GM19043 (cell line): ENCODE data around the gene PDGFB.

Experiments
- ATAC-seq: cut with Tn5 transposase; IDR thresholded peaks from one replicate; pipeline ENCODE4 v1.9.1; 2021; ENCODE audit warnings: low read depth; ENCODE audit not compliant: unreplicated experiment

The PDGFB gene

DNA sequence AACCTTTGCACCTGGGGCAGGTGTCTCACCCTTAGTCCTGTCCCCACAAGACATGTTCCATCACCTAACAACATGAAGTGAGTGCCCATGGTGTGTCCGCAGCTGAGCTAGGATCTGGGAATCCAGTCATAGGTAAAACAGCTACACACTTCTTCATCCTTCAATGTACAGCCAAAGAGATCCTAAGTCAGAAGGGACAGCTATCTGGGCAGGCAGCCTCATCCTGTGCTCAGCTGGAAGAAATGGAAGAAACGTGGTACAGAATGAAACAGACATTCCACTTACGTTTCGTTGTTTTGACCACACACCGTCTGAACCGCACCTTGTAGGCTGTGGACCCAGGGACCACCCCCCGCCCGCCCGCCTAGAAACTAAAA is 30.8 kb downstream of the PDGFB start:
- no peak for ATAC-seq

DNA sequence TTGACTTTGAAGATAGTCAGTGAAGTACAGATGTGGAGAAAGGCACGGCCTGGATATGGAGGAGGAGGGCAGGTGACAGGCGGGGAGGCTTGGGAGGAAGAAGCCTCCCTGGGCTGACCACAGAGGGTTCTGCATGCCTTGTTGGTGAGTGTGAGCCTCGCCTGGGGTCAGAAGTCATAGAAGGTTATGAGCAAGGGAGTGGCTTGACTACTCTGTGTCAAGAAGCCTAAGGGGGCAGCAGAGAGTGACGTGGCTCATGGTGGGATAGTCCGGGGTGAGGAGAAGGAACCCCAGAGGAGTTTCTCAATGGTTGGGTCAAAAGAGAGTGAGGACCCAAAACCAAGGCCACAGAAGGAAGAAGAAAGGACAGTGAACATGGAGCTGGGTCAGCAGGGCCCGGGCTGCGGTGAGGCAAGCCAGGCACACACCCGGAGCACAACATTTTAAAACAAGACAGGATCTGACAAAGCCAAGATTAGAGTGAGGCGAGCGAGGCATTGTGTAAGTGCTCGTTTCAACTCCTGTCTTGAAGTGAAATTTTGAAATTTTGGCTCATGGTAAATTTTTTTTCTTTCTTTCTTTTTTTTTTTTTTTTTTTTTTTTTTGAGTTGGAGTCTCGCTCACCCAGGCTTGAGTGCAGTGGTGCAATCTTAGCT is 31.9 kb downstream of the PDGFB start:
- no peak for ATAC-seq

- no peak for ATAC-seq
These were observed 35.0 kb downstream of the PDGFB start for GRCh38 chr22:39209756-39210155.

- ATAC-seq, result no peak
These were observed 36.6 kb downstream of the PDGFB start for GRCh38 chr22:39208013-39208680.

GRCh38 chr22:39207141-39208012 is 37.4 kb downstream of the PDGFB start:
- no peak for ATAC-seq

GRCh38 chr22:39206491-39206890 is 38.3 kb downstream of the PDGFB start:
- no peak for ATAC-seq

DNA sequence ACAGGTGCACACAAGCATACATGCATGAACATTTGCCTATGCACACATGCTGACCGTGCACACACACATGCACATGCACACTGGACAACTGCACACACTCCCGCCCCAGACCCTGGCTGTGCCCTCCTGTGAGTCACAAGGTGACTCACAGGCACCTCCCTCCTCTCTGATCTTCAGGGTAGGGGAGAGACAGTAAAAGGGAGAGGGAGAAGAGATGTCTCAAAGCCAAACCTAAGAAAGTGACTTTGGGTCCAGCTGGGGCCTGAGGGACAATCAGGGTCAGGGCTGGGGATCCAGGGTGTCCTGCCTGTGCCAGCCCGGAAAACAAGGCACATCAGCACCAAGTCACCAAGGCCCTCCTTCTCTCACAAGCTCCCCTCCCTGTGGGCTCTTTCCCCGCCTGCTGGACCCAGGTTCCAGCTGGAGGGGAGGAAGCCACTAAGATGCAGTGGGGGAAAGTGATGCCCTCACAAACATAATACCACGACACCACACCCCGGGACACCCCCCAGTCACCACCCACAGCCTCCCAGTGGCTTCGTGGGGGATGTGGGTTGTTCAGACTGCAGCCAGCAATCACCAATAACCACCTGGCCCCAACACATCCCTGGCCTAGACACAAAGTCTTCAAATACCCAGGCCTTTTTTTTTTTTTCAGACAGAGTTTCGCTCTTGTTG is 39.3 kb downstream of the PDGFB start:
- no peak for ATAC-seq

- ATAC-seq, result no peak
These were observed 40.6 kb downstream of the PDGFB start for GRCh38 chr22:39204216-39204615.

DNA sequence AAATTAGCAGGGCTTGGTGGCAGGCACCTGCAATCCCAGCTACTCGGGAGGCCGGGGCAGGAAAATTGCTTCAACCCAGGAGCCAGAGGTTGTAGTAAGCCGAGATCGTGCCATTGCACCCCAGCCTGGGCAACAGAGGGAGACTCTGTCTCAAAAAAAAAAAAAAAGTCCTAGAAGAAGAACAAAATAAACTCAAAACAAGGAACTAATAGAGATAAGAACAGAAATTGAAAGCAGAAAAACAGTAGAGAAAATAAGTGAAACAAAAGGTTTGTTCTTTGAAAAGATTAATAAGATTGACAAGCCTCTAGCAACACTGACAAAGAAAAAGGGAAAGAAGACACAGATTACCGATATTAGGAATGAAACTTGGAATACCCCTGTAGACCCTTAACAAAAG is 47.2 kb downstream of the PDGFB start:
- ATAC-seq, result no peak

GRCh38 chr22:39194098-39194497 is 50.7 kb downstream of the PDGFB start:
- ATAC-seq, result no peak

GRCh38 chr22:39188809-39189208 is 56.0 kb downstream of the PDGFB start:
- ATAC-seq, result no peak

DNA sequence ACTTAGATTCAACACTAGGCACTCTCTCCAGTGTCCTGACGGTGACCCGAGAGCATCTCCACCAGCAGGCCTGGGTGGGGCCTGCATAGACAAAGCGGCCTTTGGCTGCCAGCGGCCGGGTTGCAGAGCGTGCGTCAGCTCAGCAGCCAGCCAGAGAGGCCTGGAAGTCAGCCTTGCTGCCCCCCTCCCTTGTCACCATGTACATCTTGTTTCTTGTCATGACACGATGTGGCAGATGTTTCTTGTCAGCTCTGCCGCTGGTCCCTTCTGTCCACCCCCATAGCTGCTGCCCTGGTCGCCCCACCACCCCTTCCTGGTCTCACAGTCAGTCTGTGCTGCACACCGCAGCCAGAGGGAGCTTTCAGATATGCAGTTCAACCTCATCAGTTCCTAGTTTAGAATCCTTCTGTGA is 59.2 kb downstream of the PDGFB start:
- no peak for ATAC-seq

DNA sequence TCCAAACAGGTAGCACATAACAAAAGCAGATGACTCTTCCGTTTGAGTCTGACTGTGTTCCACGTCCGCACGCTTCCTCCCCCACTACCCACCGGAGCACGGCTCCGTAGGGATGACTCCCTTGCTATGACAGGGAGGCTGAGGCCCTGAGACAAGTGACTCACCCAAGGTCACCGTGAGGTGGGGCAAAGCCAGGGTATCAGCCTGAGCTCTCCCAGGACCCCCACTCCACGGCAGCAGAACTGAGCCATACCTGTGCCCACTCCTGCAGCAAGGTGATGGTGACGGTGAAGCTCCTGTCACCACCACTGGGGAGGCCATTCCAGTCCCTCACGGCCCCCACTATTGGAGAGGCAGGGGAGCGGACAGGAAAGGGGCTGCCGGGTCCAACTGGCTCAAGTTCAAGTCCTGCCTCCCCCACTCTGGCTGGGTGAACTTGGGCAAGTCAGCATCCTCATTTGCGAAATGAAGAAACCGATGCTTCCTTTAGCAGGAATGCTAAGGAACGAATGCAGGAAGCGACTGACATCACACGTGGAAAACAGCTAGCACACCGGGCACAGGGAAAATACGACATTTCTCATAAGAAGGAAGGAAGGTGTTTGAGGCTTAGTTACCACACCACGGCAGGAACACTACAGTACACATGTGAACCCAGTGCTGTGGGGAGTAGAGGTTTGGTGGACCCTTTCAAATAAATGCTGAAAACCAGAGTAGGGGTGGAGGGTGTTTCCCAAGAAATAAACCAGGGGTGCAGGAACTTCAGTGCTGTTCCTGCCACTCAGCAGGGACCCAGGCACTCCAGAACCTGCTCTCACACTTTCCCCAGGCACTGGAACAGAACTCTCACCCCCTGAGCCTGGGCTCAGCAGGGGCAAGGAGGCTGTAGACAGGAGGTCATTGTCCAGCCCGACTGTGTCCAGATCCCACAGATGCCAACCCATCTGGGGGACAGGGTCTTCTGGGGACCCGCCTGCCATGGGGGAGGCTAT is 59.9 kb downstream of the PDGFB start:
- ATAC-seq, result no peak

- no peak for ATAC-seq
These were observed 60.7 kb downstream of the PDGFB start for GRCh38 chr22:39183991-39184585.

- no peak for ATAC-seq
These were observed 62.2 kb downstream of the PDGFB start for GRCh38 chr22:39182478-39183030.

- no peak for ATAC-seq
These were observed 63.0 kb downstream of the PDGFB start for GRCh38 chr22:39181778-39182177.

DNA sequence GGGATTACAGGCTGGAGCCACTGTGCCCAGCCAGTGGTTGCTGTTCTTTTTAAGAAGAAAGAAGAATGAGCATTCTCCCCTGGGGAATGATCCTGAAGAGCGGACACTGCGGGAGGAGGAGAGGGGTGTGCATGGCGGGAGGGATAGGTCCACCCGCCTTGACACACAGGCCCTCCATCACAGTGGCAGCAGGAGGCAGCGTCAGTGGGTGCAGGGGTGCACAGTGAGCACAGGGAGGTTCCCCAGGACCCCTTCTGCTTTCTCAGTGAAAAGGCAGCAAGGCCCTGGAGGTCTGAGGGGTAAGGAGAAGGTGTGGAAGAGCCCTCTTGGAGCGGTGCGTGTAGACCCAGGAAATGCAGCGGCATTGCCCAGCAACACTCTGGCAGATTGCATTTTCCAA is 63.4 kb downstream of the PDGFB start:
- ATAC-seq, result no peak

DNA sequence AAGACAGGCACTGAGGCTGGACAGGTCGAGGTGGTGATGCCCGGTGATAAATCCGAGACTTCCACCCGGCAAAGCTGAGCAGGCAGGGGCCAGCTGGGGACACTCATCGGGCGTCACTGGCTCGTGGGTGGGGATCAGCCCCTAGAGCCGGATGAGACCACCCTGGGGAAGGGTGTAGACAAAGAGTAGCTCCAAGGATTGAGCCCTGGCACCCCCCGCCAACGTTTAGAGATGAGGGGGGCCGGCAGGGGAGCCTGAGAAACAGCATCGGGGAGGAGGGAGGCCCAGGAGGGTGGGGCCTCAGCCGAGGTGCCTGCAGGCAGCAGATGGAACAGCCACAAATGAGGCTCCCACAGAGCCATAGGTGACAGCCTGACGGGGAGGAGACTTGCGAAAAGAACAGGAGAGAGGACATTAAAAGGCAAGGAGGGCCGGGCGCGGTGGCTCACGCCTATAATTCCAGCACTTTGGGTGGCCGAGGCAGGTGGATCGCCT is 64.9 kb downstream of the PDGFB start:
- ATAC-seq, result no peak

- ATAC-seq, result no peak
These were observed 65.4 kb downstream of the PDGFB start for GRCh38 chr22:39179401-39179827.
